Skeletal muscle satellite cell (primary cell): ENCODE measurements around the gene UVSSA. TPM values are rescaled to one million over a fixed set of nuclear protein-coding genes. Genes with fewer than 3 reads are reported as not detected.

Experiments used
- H3K27me3 ChIP-seq: 2 replicates; pipeline ENCODE4 v1.7.0; 2013; ENCODE audit warnings: low read length; ENCODE audit not compliant: control insufficient read depth, insufficient read depth
- H3K36me3 ChIP-seq: 2 replicates; pipeline ENCODE4 v1.7.0; 2013; ENCODE audit warnings: mild to moderate bottlenecking, control low read depth, low read length; ENCODE audit not compliant: insufficient read depth
- H3K4me1 ChIP-seq: 2 replicates; pipeline ENCODE4 v1.7.0; 2013; ENCODE audit warnings: low read length; ENCODE audit not compliant: control insufficient read depth, insufficient read depth
- H3K4me2 ChIP-seq: 2 replicates; pipeline ENCODE4 v1.7.0; 2013; ENCODE audit warnings: mild to moderate bottlenecking, low read length
- H3K4me3 ChIP-seq: 2 replicates; pipeline ENCODE4 v1.7.0; 2013; ENCODE audit warnings: low read length
- H3K9ac ChIP-seq: 2 replicates; pipeline ENCODE4 v1.7.0; 2013; ENCODE audit warnings: mild to moderate bottlenecking, low read depth, low read length, moderate library complexity
- H3K9me3 ChIP-seq: replicated peaks from 2 replicates; pipeline ENCODE4 v1.7.0; 2013; ENCODE audit warnings: mild to moderate bottlenecking, control low read depth, low read length
- total RNA-seq: library from RNA; depleted of rRNA; stranded (reverse); fragments of >200 nt; gene quantifications from 2 replicates; pipeline ENCODE4 v1.2.3, GENCODE V29; 2012; rRNA removed

UVSSA gene
- total RNA-seq, result 7.0 and 17.7 TPM in 2 replicates

GRCh38 chr4:1346781-1347409 lies at the start of gene UVSSA:
UVSSA (plus strand) TSS chr4:1347208; CDS start chr4:1348092, 884 bp downstream.
- Histone ChIP-seq H3K27me3 (no peaks in the 10 kb centered on the region), H3K4me2 (peak within 1 kb of the TSS; percentile 98), H3K36me3 (peaks cover 18% of the 10 kb centered on the region), H3K9ac (peak within 1 kb of the TSS; percentile 98), H3K9me3 (no peaks in the 10 kb centered on the region), H3K4me3 (peak within 1 kb of the TSS; percentile 96), H3K4me1 (peaks cover 39% of the 10 kb centered on the region)

GRCh38 chr4:1297456-1298325 lies 49.3 kb upstream of the UVSSA start:
- Histone ChIP-seq H3K9me3 (no peaks in the 10 kb centered on the region), H3K4me1 (peaks cover 33% of the 10 kb centered on the region), H3K36me3 (peaks cover 34% of the 10 kb centered on the region), H3K4me2 (no peak overlapping the region), H3K4me3 (no peak overlapping the region), H3K9ac (no peak overlapping the region), H3K27me3 (no peaks in the 10 kb centered on the region)

GRCh38 chr4:1298461-1298860 lies 48.5 kb upstream of the UVSSA start:
- no peaks in the 10 kb centered on the region for H3K9me3 ChIP-seq
- H3K27me3 ChIP-seq, result no peaks in the 10 kb centered on the region
- H3K9ac ChIP-seq, result no peak overlapping the region
- H3K4me1 ChIP-seq, result peaks cover 33% of the 10 kb centered on the region
- H3K4me2 ChIP-seq, result no peak overlapping the region
- H3K4me3 ChIP-seq, result no peak overlapping the region
- H3K36me3 ChIP-seq, result peaks cover 36% of the 10 kb centered on the region

GRCh38 chr4:1299301-1299860 lies 47.6 kb upstream of the UVSSA start:
- Histone ChIP-seq H3K36me3 (peaks cover 37% of the 10 kb centered on the region), H3K9me3 (no peaks in the 10 kb centered on the region), H3K4me2 (no peak overlapping the region), H3K27me3 (no peaks in the 10 kb centered on the region), H3K4me1 (peaks cover 27% of the 10 kb centered on the region), H3K9ac (no peak overlapping the region), H3K4me3 (no peak overlapping the region)

GRCh38 chr4:1300466-1301455 lies 46.2 kb upstream of the UVSSA start:
- H3K36me3 ChIP-seq, result peaks cover 44% of the 10 kb centered on the region
- peak overlapping the region; percentile 32 for H3K4me3 ChIP-seq
- no peaks in the 10 kb centered on the region for H3K27me3 ChIP-seq
- peak overlapping the region; percentile 62 for H3K4me2 ChIP-seq
- H3K9me3 ChIP-seq, result no peaks in the 10 kb centered on the region
- peaks cover 21% of the 10 kb centered on the region for H3K4me1 ChIP-seq
- H3K9ac ChIP-seq, result peak overlapping the region; percentile 53

GRCh38 chr4:1302159-1302558 lies 44.8 kb upstream of the UVSSA start:
- H3K36me3 ChIP-seq, result peaks cover 36% of the 10 kb centered on the region
- no peaks in the 10 kb centered on the region for H3K9me3 ChIP-seq
- H3K4me1 ChIP-seq, result peaks cover 21% of the 10 kb centered on the region
- no peak overlapping the region for H3K4me3 ChIP-seq
- H3K4me2 ChIP-seq, result no peak overlapping the region
- H3K27me3 ChIP-seq, result no peaks in the 10 kb centered on the region
- H3K9ac ChIP-seq, result no peak overlapping the region

GRCh38 chr4:1305261-1305711 lies 41.7 kb upstream of the UVSSA start:
- peaks cover 20% of the 10 kb centered on the region for H3K36me3 ChIP-seq
- no peak overlapping the region for H3K4me2 ChIP-seq
- no peaks in the 10 kb centered on the region for H3K27me3 ChIP-seq
- no peak overlapping the region for H3K4me3 ChIP-seq
- peaks cover 37% of the 10 kb centered on the region for H3K4me1 ChIP-seq
- H3K9me3 ChIP-seq, result no peaks in the 10 kb centered on the region
- H3K9ac ChIP-seq, result no peak overlapping the region

- peaks cover 15% of the 10 kb centered on the region for H3K36me3 ChIP-seq
- no peaks in the 10 kb centered on the region for H3K9me3 ChIP-seq
- peaks cover 37% of the 10 kb centered on the region for H3K4me1 ChIP-seq
These were observed 41.1 kb upstream of the UVSSA start for GRCh38 chr4:1305781-1306455.

GRCh38 chr4:1307951-1308735 lies 38.9 kb upstream of the UVSSA start:
- no peak overlapping the region for H3K4me3 ChIP-seq

More at GRCh38 chr4:1305781-1306455, 41.1 kb upstream of the UVSSA start:
- H3K9ac ChIP-seq, result no peak overlapping the region
- H3K4me2 ChIP-seq, result no peak overlapping the region
- no peak overlapping the region for H3K4me3 ChIP-seq
- no peaks in the 10 kb centered on the region for H3K27me3 ChIP-seq

More at GRCh38 chr4:1307951-1308735, 38.9 kb upstream of the UVSSA start:
- no peak overlapping the region for H3K9ac ChIP-seq
- peaks cover 27% of the 10 kb centered on the region for H3K4me1 ChIP-seq
- no peak overlapping the region for H3K4me2 ChIP-seq
- H3K27me3 ChIP-seq, result no peaks in the 10 kb centered on the region
- peaks cover 31% of the 10 kb centered on the region for H3K36me3 ChIP-seq
- H3K9me3 ChIP-seq, result no peaks in the 10 kb centered on the region
